ENCODE data around the gene GRXCR2.
"Not testable (repeated sequence)": the region's sequence is repeated elsewhere in the genome, so short reads cannot be mapped to it uniquely, and the experiment has no call there.

GRXCR2 gene, protein sequence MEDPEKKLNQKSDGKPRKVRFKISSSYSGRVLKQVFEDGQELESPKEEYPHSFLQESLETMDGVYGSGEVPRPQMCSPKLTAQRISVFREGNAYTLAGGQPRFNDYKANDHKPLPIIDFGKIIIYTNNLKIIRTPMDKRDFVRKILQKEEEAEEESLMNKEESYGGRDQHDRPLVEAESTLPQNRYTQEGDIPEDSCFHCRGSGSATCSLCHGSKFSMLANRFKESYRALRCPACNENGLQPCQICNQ

GRCh38 chr5:145872914-145873313 is at the start of gene GRXCR2:
GRXCR2 (minus strand) TSS chr5:145873014; CDS start chr5:145872968, 46 bp downstream.
- no peak for DNase-seq (ENCODE audit: low read depth in 2 of 2, low spot score in 1 of 2)

DNA sequence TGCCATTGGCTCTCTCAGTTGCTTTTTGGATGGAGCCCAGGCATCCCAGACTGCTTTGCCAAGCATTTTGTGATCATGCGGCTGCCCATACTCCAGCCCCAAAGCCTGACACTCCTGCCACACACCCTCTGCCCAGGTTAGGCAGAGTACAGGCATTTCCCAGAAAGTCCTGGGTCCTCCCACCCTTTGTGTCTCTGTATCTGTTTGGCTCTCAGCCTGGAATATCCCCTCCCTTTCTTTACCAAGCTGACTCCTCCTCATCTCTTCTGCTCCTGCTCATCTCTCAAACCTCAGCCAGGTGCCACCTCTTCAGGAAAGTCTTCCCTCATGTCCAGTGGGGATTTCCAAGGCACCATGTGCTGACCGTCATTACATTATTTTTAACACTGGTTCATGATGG is 49.2 kb upstream of the GRXCR2 start:
- DNase-seq (ENCODE audit: low read depth in 2 of 2, low spot score in 1 of 2): no peak

- DNase-seq (ENCODE audit: low read depth in 2 of 2, low spot score in 1 of 2): no peak
Measured at GRCh38 chr5:145921211-145921610, 48.4 kb upstream of the GRXCR2 start.

DNA sequence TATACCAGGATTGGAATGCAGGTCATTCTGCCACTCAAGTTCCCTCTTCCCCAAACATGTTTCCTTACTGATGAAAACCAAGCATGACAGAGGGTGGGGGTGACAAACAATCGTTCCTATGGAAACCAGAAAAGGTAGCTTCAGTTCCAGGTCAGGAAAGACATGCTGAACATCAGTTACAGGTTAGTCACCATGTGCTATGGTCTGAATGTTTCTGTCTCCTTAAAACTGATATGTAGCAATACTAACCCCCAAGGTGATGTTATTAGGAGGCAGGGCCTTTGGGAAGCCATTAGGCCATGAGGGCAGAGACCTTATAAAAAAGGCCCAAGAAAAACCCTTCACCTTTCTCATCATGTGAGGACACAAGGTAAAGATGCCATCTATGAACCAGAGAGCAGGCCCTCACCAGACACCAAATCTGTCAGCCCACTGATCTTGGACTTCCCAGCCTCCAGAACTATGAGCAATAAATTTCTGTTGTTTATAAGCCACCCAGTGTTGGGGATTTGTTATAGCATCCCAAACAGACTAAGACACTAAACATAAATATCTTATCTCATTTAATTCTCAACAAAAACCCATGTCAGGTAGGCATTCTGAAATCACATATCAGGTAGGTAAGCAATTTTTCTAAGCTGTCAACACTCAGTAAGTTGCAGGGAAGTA is 47.9 kb upstream of the GRXCR2 start:
- DNase-seq (ENCODE audit: low read depth in 2 of 2, low spot score in 1 of 2): no peak

DNA sequence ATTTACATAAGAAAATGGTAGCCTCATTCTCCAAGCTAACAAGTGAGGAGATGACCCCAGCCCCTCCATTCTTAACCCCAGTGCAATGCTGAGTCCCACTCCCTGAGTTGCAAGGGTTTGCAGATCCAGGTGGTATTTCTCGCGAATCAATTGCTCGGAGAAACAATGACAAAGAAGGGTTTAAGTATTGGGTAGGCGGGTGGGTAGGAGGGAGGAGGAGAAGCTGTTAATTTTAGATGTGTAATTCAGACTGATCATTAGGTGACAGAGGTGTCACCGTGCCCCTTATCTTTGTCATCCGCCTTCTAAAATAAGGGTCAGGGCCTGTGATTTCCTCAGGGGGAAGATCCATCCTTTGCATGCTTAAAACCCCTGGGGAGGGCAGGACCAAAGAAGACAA is 46.6 kb upstream of the GRXCR2 start:
- no peak for DNase-seq (ENCODE audit: low read depth in 2 of 2, low spot score in 1 of 2)

- no peak for DNase-seq (ENCODE audit: low read depth in 2 of 2, low spot score in 1 of 2)
Measured at GRCh38 chr5:145918397-145918796, 45.6 kb upstream of the GRXCR2 start.

- DNase-seq (ENCODE audit: low read depth in 2 of 2, low spot score in 1 of 2): no peak
Measured at GRCh38 chr5:145917288-145917687, 44.5 kb upstream of the GRXCR2 start.

DNA sequence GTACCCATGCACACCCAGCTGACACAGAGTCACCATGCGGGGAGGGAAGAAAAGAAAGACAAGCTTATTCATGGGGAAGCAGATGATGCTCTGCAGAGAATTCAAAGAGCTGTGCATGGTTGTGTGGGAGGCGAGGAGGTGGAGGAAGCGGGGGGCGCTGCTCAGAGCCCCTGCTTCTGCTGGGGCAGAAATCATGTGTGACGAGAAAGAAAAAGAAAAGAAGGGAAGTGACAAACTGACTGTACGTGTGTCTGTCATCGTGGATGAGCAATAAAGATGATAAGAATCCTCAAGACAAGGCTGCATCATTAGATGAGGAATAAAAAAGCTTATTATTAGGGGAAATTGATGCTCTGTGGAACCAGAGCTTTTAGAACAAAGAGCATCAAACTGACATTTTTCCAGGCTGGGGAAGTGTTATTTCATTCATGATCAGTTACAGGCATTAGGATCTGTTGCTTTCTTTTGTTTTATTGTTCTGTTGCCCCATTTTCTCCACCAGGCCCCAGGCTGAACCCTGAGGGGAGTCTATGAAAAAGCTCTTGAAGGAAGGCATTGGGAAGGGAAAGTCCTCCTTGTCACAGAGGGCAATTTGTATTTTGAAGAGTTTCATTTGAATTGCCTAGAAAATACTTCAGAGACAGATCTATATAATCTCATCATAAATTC is 43.3 kb upstream of the GRXCR2 start:
- DNase-seq (ENCODE audit: low read depth in 2 of 2, low spot score in 1 of 2): no peak

GRCh38 chr5:145913701-145914100 is 40.9 kb upstream of the GRXCR2 start:
- no peak for DNase-seq (ENCODE audit: low read depth in 2 of 2, low spot score in 1 of 2)

DNA sequence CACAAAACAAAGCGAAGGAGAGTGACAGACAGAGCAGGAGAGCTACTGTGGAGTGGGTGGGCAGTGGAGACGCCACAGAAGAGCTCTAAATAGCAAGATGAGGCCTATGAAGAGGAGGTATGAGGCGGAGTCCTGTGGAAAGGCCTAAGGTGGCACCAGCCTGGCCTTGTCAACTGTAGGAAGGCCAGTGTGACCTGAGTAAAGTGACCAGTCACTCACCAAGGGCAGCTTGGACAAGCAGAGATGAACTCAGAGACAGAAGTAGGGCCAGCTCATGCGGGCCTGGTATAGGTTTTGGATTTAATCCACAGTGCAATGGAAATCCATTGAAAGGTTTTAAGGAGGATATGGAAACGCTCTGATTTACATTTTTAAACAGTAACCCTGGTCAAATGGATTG is 39.8 kb upstream of the GRXCR2 start:
- DNase-seq (ENCODE audit: low read depth in 2 of 2, low spot score in 1 of 2): no peak

GRCh38 chr5:145912019-145912418 is 39.2 kb upstream of the GRXCR2 start:
- no peak for DNase-seq (ENCODE audit: low read depth in 2 of 2, low spot score in 1 of 2)

GRCh38 chr5:145911164-145911563 is 38.4 kb upstream of the GRXCR2 start:
- DNase-seq (ENCODE audit: low read depth in 2 of 2, low spot score in 1 of 2): no peak

- no peak for DNase-seq (ENCODE audit: low read depth in 2 of 2, low spot score in 1 of 2)
Measured at GRCh38 chr5:145908206-145908960, 35.6 kb upstream of the GRXCR2 start.

DNA sequence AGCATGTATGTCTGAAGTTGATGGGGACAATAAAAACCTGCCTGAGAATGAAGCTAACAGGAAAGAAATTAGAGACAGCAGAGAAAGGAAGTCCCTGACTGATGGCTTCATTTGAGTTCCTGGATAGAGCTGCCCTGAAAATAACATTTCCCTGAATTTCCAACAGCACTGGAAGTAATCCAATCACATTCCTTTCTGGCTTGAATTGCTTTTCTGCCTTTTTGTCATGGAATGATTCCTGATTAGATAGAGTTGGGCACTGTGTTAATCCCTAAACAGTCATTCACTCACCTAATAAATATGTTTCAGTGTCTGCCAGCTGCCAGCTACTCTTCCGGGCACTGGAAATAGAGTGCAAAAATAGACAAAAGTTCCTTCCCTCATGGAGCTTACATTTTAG is 33.6 kb upstream of the GRXCR2 start:
- DNase-seq (ENCODE audit: low read depth in 2 of 2, low spot score in 1 of 2): no peak

DNA sequence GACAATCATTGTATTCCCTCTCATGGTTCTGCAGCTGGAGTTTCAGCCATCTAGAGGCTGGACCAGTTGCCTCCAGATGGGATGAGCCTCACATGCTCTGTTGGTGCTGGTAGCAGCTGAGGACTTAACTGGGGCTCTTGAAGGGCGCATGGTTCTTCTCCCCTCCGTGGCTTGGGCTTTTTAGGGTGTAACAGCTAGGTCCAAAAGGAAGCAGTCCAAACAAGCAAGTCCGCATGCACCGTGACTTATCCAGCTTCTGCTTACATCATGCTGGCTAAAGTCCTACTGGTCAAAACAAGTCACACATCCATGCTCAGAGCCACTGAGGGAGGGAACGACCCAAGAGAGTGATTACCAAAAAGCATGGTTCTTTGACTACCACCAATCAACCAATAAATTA is 31.9 kb upstream of the GRXCR2 start:
- DNase-seq (ENCODE audit: low read depth in 2 of 2, low spot score in 1 of 2): no peak

- DNase-seq (ENCODE audit: low read depth in 2 of 2, low spot score in 1 of 2): no peak
Measured at GRCh38 chr5:145903867-145904266, 31.1 kb upstream of the GRXCR2 start.

DNA sequence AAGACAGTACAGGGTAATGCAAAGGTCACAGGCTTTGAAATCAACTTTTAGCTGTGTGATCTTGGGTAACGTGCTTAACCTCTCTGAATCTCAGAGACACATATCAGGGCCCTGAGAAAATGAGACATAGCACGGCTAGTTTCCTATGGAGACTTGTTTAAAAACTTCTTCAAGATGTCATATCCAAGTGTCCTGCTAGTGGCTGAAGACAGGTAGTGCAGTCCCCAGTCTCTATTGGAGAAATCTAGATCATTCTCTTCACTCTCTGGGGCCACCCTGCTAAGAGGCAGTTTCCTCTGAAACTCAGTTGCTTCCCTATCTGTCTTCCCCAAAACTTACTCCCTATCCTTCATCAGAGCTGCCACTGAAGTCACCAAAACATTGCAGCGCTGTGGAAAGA is 30.3 kb upstream of the GRXCR2 start:
- DNase-seq (ENCODE audit: low read depth in 2 of 2, low spot score in 1 of 2): no peak

- DNase-seq (ENCODE audit: low read depth in 2 of 2, low spot score in 1 of 2): no peak
Measured at GRCh38 chr5:145902421-145902820, 29.6 kb upstream of the GRXCR2 start.

DNA sequence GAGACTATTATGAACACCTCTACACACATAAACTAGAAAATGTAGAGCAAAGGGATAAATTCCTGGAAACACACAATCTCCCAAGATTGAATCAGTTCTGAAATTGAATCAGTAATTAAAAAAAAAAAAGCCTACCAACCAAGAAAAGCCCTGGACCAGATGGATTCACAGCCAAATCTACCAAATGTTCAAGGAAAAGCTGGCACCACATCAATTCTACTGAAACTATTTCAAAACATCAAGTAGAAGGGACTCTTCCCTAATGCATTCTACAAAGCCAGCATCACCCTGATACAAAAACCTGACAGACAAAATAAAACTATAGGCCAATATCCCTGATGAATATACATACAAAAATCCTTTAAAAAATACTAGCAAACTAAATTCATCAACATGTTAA is 25.4 kb upstream of the GRXCR2 start:
- DNase-seq (ENCODE audit: low read depth in 2 of 2, low spot score in 1 of 2): no peak

DNA sequence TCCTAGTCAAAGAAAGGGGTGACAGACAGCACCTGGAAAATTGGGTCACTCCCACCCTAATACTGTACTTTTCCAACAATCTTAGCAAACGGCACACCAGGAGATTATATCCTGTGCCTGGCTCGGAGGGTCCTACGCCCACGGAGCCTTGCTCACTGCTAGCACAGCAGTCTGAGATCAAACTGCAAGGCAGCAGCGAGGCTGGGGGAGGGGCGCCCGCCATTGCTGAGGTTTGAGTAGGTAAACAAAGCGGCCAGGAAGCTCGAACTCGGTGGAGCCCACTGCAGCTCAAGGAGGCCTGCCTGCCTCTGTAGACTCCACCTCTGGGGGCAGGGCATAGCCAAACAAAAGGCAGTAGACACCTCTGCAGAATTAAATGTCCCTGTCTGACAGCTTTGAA is 18.6 kb upstream of the GRXCR2 start:
- not testable (repeated sequence) for DNase-seq (ENCODE audit: low read depth in 2 of 2, low spot score in 1 of 2)

DNA sequence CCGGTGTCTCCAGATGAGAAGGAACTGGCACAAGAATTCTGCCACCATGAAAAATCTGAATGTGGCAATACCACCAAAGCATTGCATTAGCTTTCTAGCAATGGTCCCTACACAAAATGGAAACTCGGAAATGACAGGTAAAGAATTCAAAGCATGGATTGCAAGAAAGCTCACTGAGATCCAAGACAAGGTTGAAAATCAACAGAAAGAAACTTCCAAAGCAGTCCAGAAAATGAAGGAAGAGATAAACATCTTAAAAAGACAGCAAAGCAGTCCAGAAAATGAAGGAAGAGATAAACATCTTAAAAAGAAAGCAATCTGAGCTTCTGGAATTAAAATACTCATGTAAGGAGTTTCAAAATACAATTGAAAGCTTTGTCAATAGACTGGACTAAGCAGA is 16.8 kb upstream of the GRXCR2 start:
- DNase-seq (ENCODE audit: low read depth in 2 of 2, low spot score in 1 of 2): no peak
